Measurements from ENCODE around the gene BEND6. TPM values are rescaled to one million over a fixed set of nuclear protein-coding genes. Genes with fewer than 3 reads are reported as not detected.
A peak's percentile ranks its signal among the peaks of the same experiment; 100 is the strongest.

The BEND6 gene
- total and polyA plus RNA-seq, 10 of the 15 experiments (the other 5 are each of a cell fraction or from before 2014, with no cell fraction given), result 0.79 to 2.8 (median 1.6) TPM

DNA sequence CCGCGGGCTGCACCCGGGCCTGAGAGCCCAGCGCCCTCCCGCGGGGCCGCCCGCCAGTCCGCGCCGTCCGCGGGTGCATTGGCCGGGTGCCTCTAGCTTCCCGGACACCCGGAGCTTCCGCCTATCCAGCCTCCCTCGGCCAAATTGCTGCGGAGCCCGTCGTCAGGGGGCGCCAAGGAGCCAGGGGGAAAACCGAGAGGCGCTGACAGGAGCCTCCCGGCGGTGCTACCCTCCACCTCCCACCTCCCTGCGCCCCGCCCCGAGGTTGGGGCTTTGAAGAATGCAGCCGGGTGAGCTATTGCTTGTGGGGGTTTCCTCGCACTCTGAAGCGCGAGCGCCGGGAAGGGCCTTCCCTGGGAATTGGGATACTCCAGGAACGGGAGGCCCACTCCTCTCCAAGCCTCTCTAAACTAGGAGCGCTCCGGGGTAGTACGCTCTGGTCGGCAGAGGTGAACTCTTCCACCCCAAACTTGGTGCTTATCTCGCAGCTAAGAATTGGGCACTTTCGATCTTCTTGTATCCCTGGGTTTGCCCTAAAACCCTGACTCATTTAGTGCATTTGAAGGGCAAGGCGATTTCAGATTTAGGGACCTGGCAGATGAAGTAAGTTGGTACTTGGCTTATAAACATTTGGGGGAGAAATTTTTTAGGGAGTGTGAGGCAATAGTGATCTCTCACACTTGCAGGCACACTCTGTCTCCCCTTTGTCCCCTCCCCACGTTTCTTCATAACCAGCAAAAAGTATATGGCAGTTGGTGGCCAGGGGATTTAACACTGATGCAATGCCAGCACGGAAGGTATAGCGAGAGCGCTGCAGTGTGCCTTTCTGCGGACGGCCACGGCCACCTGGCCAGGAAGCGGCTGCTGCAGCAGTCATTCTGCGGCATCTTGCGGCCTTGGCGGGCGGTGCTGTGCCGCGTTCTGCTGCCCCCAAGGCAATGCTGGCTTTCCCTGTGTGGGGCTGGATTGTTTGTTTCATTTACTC lies 556 bp downstream of the BEND6 start (continued):
- TF ChIP-seq ZBTB33 (IDR thresholded peaks at IDR 0.05) (no peak), RELA (IDR thresholded peaks at IDR 0.05; ENCODE audit: borderline replicate concordance, partially characterized antibody) (peak; percentile 9), CHD4 (IDR thresholded peaks at IDR 0.05) (no peak), HDAC6 (IDR thresholded peaks at IDR 0.05; ENCODE audit: unreplicated experiment) (no peak), IKZF1 (conservative IDR thresholded peaks at IDR 0.05) (peak; percentile 94), ZSCAN29 (IDR thresholded peaks at IDR 0.05) (no peak), ASH2L (IDR thresholded peaks at IDR 0.05; ENCODE audit: borderline replicate concordance, low read depth) (no peak), SIN3A (IDR thresholded peaks at IDR 0.05; ENCODE audit: low read depth, low read length) (no peak), FOXM1 (IDR thresholded peaks at IDR 0.05; ENCODE audit: low read depth, low read length) (peak; percentile 48; the same call in 1 of the 2 replicates), ZBTB40 (IDR thresholded peaks at IDR 0.05; ENCODE audit: borderline replicate concordance) (peak; percentile 54), BCLAF1 (IDR thresholded peaks at IDR 0.05) (no peak), BHLHE40 (IDR thresholded peaks at IDR 0.05; ENCODE audit: borderline replicate concordance in 1 of 2, low read depth in 2 of 2, low read length in 1 of 2) (peak in 1 of 2 experiments; percentile 61; a peak in 2 of 4 replicates), ETV6 (conservative IDR thresholded peaks at IDR 0.05 in 1 of 2, IDR thresholded peaks at IDR 0.05 in 1 of 2; ENCODE audit: borderline replicate concordance in 1 of 2, low read depth in 1 of 2) (peak in 1 of 2 experiments; percentile 48; a peak in 1 of 4 replicates)
- TF ChIP-seq, protein P1, sequence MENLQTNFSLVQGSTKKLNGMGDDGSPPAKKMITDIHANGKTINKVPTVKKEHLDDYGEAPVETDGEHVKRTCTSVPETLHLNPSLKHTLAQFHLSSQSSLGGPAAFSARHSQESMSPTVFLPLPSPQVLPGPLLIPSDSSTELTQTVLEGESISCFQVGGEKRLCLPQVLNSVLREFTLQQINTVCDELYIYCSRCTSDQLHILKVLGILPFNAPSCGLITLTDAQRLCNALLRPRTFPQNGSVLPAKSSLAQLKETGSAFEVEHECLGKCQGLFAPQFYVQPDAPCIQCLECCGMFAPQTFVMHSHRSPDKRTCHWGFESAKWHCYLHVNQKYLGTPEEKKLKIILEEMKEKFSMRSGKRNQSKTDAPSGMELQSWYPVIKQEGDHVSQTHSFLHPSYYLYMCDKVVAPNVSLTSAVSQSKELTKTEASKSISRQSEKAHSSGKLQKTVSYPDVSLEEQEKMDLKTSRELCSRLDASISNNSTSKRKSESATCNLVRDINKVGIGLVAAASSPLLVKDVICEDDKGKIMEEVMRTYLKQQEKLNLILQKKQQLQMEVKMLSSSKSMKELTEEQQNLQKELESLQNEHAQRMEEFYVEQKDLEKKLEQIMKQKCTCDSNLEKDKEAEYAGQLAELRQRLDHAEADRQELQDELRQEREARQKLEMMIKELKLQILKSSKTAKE (IDR thresholded peaks at IDR 0.05; ENCODE audit: low read depth, poor library complexity, severe bottlenecking), result no peak
